Measurements from ENCODE around the gene NEK1.

- TF ChIP-seq CTCF (IDR thresholded peaks at IDR 0.05) (no peak), POLR2A (IDR thresholded peaks at IDR 0.05) (no peak)
These were observed 8.5 kb upstream of the NEK1 start for GRCh38 chr4:169620880-169621248.
